ENCODE measurements around the gene ABR.

The ABR gene

GRCh38 chr17:1087381-1088241 lies 92.2 kb downstream of the ABR start:
- no peak overlapping the region; a peak in 1 of 22 replicates for H3K4me2 ChIP-seq
- peaks cover 6 to 96% (median 25%) of the 10 kb centered on the region in 11 experiments; a peak in 15 of 22 replicates for H4K20me1 ChIP-seq
- no peak overlapping the region for H3K27ac ChIP-seq
- no peak overlapping the region for H3K4me3 ChIP-seq
- H3K36me3 ChIP-seq, result peaks cover 13 to 95% (median 40%) of the 10 kb centered on the region in 11 experiments; a peak in 18 of 22 replicates
- TF ChIP-seq Cebpa-rat (IDR thresholded peaks at IDR 0.05), result no peak
- H3K4me1 ChIP-seq, result peaks cover 22 to 47% (median 34%) of the 10 kb centered on the region in 10 experiments
- no peaks in the 10 kb centered on the region for H3K27me3 ChIP-seq
- H3K9ac ChIP-seq, result no peak overlapping the region
- H3K9me3 ChIP-seq (replicated peaks in 1 of 11), result no peaks in the 10 kb centered on the region

GRCh38 chr17:1083451-1084187 lies 96.2 kb downstream of the ABR start:
- TF ChIP-seq Cebpa-rat (IDR thresholded peaks at IDR 0.05), result no peak
- Histone ChIP-seq H3K9ac (no peak overlapping the region), H3K27me3 (no peaks in the 10 kb centered on the region), H3K4me1 (peaks cover 0 to 25% (median 9%) of the 10 kb centered on the region in 10 experiments; a peak in 12 of 20 replicates), H3K36me3 (peaks cover 8 to 94% (median 33%) of the 10 kb centered on the region in 11 experiments; a peak in 19 of 22 replicates), H3K4me3 (no peak overlapping the region), H3K4me2 (no peak overlapping the region), H3K27ac (no peak overlapping the region), H4K20me1 (peaks cover 0 to 95% (median 8%) of the 10 kb centered on the region in 11 experiments; a peak in 10 of 22 replicates), H3K9me3 (replicated peaks in 1 of 11) (no peaks in the 10 kb centered on the region)

GRCh38 chr17:1082579-1082978 lies 97.2 kb downstream of the ABR start:
- Histone ChIP-seq H3K4me2 (no peak overlapping the region), H3K27ac (no peak overlapping the region), H3K4me1 (peaks cover 0 to 26% (median 9%) of the 10 kb centered on the region in 10 experiments; a peak in 14 of 20 replicates), H4K20me1 (peaks cover 0 to 95% (median 11%) of the 10 kb centered on the region in 11 experiments; a peak in 14 of 22 replicates), H3K27me3 (no peaks in the 10 kb centered on the region), H3K9ac (no peak overlapping the region), H3K36me3 (peaks cover 8 to 94% (median 36%) of the 10 kb centered on the region in 11 experiments; a peak in 19 of 22 replicates), H3K9me3 (replicated peaks in 1 of 11) (no peaks in the 10 kb centered on the region), H3K4me3 (no peak overlapping the region)
- no peak for TF ChIP-seq Cebpa-rat (IDR thresholded peaks at IDR 0.05)

- Histone ChIP-seq H3K4me2 (no peak overlapping the region), H3K4me3 (no peak overlapping the region), H3K9ac (no peak overlapping the region)
Measured at GRCh38 chr17:1078831-1079561, 100.8 kb downstream of the ABR start.

GRCh38 chr17:1077986-1078711 lies 101.6 kb downstream of the ABR start:
- Histone ChIP-seq H3K9me3 (replicated peaks in 1 of 11) (no peaks in the 10 kb centered on the region), H3K27ac (no peak overlapping the region), H3K36me3 (peaks cover 8 to 96% (median 33%) of the 10 kb centered on the region in 11 experiments; a peak in 19 of 22 replicates), H4K20me1 (peaks cover 5 to 96% (median 28%) of the 10 kb centered on the region in 11 experiments; a peak in 19 of 22 replicates), H3K4me1 (peaks cover 7 to 33% (median 20%) of the 10 kb centered on the region in 10 experiments), H3K4me2 (0 out of 22 replicates have a peak overlapping the region, but pooled peaks of 1 of the 11 experiments have one; percentile 44), H3K4me3 (no peak overlapping the region), H3K27me3 (no peaks in the 10 kb centered on the region), H3K9ac (no peak overlapping the region)
- no peak for TF ChIP-seq Cebpa-rat (IDR thresholded peaks at IDR 0.05)

More at GRCh38 chr17:1078831-1079561, 100.8 kb downstream of the ABR start:
- H4K20me1 ChIP-seq, result peaks cover 5 to 96% (median 28%) of the 10 kb centered on the region in 11 experiments; a peak in 19 of 22 replicates
- TF ChIP-seq Cebpa-rat (IDR thresholded peaks at IDR 0.05), result no peak
- H3K36me3 ChIP-seq, result peaks cover 8 to 96% (median 32%) of the 10 kb centered on the region in 11 experiments; a peak in 19 of 22 replicates
- H3K27ac ChIP-seq, result no peak overlapping the region
- H3K9me3 ChIP-seq (replicated peaks in 1 of 11), result no peaks in the 10 kb centered on the region
- H3K27me3 ChIP-seq, result no peaks in the 10 kb centered on the region
- peaks cover 7 to 33% (median 20%) of the 10 kb centered on the region in 10 experiments for H3K4me1 ChIP-seq

GRCh38 chr17:1077581-1077985 lies 102.2 kb downstream of the ABR start:
- peaks cover 5 to 93% (median 28%) of the 10 kb centered on the region in 11 experiments; a peak in 19 of 22 replicates for H4K20me1 ChIP-seq
- peak overlapping the region in 7 of 11 experiments; percentile 10 to 60 (median 50); a peak in 6 of 22 replicates for H3K4me2 ChIP-seq
- H3K4me1 ChIP-seq, result peaks cover 7 to 33% (median 20%) of the 10 kb centered on the region in 10 experiments
- H3K27me3 ChIP-seq, result no peaks in the 10 kb centered on the region
- H3K27ac ChIP-seq, result no peak overlapping the region
- no peak for TF ChIP-seq Cebpa-rat (IDR thresholded peaks at IDR 0.05)
- H3K9me3 ChIP-seq (replicated peaks in 1 of 11), result no peaks in the 10 kb centered on the region
- no peak overlapping the region for H3K9ac ChIP-seq
- H3K4me3 ChIP-seq, result no peak overlapping the region
- H3K36me3 ChIP-seq, result peaks cover 6 to 96% (median 29%) of the 10 kb centered on the region in 11 experiments; a peak in 19 of 22 replicates

GRCh38 chr17:1076982-1077302 lies 102.8 kb downstream of the ABR start:
- no peak overlapping the region for H3K4me3 ChIP-seq
- H3K27me3 ChIP-seq, result no peaks in the 10 kb centered on the region
- TF ChIP-seq Cebpa-rat (IDR thresholded peaks at IDR 0.05), result no peak
- peaks cover 7 to 33% (median 20%) of the 10 kb centered on the region in 10 experiments for H3K4me1 ChIP-seq
- no peak overlapping the region for H3K9ac ChIP-seq
- peak overlapping the region in 7 of 11 experiments; percentile 26 to 60 (median 50); a peak in 14 of 22 replicates for H3K4me2 ChIP-seq
- H4K20me1 ChIP-seq, result peaks cover 5 to 91% (median 28%) of the 10 kb centered on the region in 11 experiments; a peak in 19 of 22 replicates
- H3K9me3 ChIP-seq (replicated peaks in 1 of 11), result no peaks in the 10 kb centered on the region
- H3K27ac ChIP-seq, result no peak overlapping the region
- peaks cover 0 to 96% (median 23%) of the 10 kb centered on the region in 11 experiments; a peak in 18 of 22 replicates for H3K36me3 ChIP-seq
